GM21447 (cell line): ENCODE data around the gene UFD1.

Source experiments
- ATAC-seq: cut with Tn5 transposase; IDR thresholded peaks from one replicate; pipeline ENCODE4 v1.9.1; 2021; ENCODE audit not compliant: unreplicated experiment

UFD1 gene

DNA sequence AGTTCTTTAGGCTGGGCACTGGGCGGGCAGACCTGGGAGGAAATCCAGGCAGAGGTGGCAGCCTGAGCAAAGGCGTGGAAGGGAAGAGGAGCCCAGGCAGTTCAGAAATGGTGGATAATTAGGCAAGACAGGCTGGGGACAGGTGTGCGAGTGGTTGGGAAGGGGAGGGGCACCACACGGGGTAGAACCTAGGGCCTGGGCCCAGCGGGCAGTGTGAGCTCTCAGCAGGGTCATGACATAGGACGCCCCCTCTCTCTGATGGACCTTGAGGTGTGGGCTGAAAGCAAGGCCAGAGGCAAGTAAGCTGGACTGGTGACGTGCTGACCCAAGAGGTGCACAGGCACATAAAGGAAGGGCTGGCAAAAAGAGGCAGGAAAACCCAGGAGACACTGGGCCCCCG is 6.8 kb downstream of the UFD1 start:
- no peak for ATAC-seq

GRCh38 chr22:19471572-19471971 is 7.4 kb downstream of the UFD1 start:
- ATAC-seq, result no peak

DNA sequence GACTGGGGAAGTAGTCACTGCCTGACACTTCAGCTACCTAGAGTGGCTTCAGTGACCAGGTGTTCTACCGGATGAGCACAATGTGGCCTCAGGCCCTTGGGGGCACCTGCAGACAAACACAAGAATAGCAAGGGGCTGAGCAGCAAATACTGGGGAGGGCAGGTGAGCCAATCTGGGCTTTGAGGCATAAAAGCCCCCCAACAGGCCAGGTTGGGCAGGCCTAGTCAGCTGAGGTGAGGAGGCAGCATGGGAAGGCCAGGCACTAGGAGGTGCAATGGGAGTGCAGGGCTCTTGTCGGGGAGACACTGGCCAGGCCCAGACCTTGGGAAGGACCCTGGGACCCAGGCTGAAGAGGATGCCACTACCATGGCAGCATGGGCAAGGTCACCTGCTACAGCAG is 9.0 kb downstream of the UFD1 start:
- no peak for ATAC-seq

- ATAC-seq, result no peak
Observed at GRCh38 chr22:19469421-19469820, 9.6 kb downstream of the UFD1 start.

DNA sequence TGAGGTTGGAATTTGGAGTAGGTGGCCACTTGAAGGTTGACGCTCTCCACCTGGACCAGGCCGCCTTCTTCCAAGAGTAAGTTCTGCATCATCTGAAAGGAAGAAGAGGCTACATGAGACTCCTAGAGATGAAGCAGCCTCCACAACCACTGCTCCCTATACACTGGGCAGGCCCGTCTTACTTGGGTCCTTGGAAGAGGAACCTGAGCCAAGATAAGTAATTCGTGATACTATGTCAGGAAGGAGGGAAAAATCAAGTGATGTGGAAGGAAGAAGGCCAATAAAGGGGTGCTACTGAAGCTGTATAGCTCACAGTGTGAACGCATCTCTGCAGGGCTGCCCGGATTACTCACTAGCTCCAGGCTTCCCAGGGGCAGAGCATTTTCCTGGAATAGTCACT is 11.1 kb downstream of the UFD1 start:
- no peak for ATAC-seq

- no peak for ATAC-seq
Observed at GRCh38 chr22:19466848-19467752, 11.9 kb downstream of the UFD1 start.

DNA sequence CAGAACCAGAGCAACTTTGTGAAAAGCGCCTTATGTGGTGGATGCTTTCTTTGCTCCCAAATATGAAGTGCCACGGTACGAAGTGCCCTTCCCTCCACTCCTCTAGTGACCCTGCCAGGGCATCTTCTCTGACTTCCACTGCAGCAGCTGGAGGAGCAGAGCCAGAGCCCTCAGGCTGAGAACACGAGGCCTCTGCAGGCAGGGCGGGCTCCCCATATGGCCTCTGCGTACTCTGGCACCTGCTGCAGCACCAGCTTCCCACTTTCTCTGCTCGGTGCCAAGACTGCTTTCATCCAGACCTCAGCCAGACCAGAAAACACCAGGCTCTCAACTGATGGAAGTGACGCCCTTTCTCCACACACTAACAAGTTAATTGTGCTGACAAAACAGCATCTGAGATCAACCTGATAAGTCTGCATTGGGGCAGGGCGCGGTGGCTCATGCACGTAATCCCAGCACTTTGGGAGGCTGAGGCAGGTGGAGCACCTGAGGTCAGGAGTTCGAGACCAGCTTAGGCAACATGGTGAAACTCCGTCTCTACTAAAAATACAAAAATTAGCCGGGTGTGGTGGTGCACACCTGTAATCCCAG is 12.8 kb downstream of the UFD1 start:
- no peak for ATAC-seq

GRCh38 chr22:19464975-19465374 is 14.0 kb downstream of the UFD1 start:
- no peak for ATAC-seq

GRCh38 chr22:19464546-19464945 is 14.4 kb downstream of the UFD1 start:
- no peak for ATAC-seq

DNA sequence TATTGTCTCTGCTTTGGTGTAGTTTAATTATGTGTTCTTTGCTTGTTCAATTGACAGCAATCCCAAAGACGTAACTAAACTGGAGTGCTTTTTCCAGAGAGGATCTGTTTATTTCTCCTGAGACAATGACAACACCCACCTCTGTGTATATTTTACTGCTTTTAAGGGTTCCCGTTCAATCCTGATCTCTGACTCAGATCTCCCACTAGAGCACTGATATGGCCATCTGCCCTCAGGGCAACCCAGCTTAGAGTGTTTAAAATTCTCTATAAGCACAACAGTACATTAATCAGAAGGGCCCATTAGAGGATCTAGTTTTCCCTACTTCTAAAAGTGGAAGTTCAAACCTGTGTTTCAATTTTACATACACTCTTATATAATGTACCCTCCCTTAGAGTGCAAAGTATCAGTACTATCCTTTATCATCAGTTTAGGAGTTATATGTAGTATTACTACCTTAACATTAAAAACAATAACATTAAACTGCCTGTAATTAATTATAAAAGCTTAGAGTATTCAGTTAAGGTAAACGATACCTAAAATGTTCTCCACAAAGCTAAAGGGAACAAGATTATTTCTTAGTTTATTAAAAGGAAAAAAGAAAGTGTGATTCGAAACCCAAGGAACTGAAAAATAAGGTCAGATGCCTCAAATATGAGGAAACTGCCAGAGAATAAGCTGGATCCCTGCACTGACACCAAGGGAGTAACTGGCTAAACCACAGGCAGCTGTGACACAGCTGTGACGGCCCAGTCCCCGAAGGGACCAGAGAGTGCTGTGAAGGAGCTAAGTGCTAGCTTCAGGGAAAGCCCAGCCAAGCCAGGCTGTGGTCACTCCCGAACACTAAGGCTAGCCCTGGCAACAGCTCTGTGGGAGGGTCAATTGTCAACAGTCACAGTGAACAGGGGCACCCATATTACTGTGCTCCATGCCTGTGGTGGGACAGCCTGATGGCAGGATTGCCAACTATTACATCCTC is 15.2 kb downstream of the UFD1 start:
- ATAC-seq, result no peak

DNA sequence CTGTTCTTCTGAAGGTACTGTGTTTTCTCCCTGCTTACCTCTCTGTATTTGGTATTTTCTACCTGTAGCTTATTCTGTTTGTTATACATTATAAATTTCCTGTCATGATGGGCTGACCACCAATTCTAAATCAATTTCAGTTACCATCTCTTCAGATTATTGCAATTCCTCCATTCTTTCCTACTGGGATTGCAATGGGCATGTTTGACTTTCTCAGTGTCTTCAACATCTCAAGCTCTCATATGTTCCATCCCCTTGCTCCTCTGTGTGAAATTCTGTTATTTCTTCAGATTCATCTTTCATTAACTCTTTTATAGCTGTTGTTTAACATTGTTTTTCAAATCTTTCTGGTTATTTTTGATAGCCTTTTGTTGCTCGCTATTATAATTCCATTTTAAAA is 16.0 kb downstream of the UFD1 start:
- ATAC-seq, result no peak

- no peak for ATAC-seq
Observed at GRCh38 chr22:19461506-19461905, 17.5 kb downstream of the UFD1 start.

DNA sequence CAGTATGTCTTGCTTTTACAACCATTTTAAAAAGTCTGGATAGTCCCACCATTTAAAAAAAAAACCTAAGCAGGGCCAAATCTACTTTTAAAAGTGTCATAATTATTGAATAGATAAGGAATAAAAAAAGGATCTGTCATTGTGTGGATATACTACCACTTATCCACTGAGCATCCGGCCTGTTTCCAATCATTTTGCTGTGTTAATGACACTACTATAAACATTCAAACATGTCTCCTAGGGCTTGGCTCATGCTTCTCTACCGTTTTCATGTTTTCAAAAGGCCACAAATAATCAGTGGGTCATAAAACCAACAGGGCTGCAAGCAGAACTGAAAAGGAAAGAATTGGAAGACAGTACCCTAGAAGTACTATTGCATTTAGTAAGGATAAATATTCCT is 19.0 kb downstream of the UFD1 start:
- ATAC-seq, result no peak

DNA sequence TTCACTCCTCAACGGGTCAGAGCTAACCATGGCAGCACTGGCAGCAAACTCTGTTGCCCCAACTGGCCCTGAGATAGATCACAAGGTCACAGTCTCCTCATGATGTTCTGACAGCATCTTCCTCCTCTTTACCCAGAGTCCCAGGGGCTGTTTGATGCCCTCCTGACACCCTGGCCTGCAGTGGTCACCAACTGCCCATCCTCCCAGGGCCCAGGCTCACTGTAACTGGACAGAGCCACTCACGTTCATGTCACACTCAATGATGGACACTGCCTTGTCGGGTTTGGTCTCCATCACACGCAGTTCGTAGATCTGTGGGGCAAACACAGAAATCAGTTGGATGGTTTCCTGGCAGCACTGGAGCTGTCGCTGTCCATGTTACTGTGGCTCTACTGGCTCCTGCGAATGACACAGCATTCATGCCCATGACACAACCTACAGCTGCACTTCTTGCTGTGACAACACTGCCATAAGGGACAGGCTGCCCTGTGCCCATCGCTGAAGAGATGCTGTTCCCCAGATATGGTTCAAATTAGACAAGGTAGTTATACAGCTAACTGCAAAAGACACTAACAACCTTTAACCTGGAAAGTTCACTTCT is 21.1 kb downstream of the UFD1 start:
- no peak for ATAC-seq

DNA sequence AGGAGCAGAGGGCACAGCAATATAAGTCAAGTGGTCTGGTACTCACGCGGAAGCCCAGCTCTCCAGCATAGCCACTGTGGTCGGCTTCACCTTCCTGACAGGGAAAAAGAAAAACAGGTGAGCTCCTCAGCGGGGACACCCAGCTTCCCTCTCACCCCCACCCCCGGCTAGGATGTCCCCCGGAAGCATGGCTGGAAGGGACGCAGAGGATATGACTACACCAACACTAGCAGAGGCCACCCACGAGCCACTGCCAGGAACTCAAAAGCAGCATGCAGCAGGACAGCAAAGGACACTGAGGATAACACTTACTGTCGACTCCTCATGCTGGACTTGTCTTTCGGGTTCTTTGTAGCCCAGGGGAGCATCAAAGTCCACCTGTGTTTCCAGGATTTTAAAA is 22.5 kb downstream of the UFD1 start:
- ATAC-seq, result no peak

DNA sequence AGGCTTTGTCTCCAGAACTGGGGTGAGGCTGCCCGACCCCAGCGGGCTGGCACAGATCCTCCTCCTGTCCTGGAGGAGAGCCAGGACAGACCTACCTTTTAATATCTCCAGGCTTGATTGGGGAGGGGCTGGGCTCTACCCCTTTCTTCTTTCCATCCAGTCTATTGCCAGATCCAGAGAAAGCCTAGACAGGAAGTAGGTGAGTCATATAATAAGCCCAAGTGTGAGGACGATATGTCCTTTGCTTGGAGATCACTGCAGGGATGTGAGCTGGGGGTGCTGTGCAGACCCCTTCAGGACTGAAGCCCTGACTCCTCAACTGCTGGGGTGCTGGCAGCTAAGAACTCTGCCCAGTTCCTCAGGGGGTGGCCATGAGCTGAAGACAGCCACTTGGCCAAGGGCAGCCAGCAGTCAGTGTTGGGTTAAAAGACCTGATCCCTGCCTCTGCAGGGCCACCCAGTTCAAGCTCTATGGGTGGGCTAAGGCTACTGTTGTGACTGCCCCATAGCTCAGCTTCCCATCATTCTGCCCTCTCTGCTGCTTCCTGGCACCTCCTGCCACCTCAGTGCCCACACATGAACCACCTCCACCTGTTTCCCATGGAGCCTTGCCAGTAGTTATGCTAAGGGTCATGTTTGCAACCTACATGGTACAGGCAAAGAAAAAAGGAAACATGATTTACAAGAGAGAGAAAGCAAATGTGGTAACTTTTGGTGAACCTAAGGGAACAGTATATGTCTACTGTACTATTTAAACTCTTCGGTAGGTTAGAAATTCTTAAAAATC is 23.2 kb downstream of the UFD1 start:
- ATAC-seq, result no peak

DNA sequence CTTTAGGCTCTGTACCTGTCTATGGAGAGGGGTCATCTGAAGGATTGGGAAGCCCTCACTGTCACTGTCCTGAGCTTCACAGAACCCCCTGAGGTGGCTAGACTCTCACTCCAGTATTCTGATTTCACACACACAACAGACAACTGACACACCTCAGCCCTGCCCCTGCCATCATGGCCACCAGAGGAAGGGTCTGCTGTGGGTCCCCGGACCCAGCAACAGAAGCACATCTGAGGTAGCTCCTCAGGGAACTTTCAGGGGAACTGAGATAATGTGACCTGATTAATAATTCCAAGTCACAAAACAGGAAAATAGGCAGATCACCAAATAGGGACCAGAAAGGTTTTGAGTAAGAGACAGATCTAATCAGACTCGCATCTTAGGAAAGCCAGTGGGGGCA is 24.0 kb downstream of the UFD1 start:
- no peak for ATAC-seq

DNA sequence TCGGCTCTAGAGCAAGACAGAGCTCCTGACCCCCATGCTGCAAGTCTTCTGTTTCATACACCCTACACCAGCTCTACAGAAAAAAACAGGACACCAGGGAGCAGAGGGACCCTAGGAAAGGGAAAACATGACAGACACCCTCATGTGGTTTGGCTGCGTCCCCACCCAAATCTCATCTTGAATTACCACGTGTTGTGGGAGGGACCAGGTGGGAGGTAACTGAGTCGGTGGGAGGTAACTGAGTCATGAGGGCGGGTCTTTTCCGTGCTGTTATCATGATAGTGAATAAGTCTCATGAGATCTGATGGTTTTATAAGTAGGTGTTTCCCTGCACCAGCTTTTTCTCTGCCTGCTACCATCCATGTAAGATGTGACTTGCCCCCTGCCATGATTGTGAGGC is 24.8 kb downstream of the UFD1 start:
- ATAC-seq, result no peak

DNA sequence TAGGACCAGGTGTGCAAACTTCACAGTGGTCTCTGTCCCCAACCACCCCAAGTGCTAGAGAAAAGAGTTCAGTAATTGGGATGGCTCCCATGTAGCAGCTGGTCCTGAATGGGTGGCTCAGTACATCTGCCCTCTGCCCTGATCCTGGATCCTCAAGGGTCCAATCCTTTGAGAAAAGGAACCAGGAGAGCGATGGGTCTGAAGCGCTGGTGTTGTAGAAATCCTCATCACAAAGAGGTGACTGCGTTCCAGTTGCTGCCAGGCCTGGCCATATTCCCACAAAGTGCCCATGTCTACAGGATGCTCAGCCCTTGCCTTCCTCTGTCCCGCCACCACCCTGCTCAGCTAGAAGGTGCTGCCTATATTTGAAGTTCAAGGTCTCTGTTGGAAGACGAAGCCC is 25.3 kb downstream of the UFD1 start:
- no peak for ATAC-seq

GRCh38 chr22:19451570-19451969 is 27.4 kb downstream of the UFD1 start:
- ATAC-seq, result no peak
